Activated gamma-delta T cell treated with Interleukin-2 at 50 U/mL for 16 hours (primary cell): ENCODE data around the gene PLXNA3.

ENCODE experiments used
- DNase-seq: peaks from one replicate; pipeline ENCODE4 v3.0.0-alpha.2; 2020

Gene PLXNA3

GRCh38 chrX:154460326-154460725 lies 2.2 kb downstream of the PLXNA3 start:
- DNase-seq = no peak

DNA sequence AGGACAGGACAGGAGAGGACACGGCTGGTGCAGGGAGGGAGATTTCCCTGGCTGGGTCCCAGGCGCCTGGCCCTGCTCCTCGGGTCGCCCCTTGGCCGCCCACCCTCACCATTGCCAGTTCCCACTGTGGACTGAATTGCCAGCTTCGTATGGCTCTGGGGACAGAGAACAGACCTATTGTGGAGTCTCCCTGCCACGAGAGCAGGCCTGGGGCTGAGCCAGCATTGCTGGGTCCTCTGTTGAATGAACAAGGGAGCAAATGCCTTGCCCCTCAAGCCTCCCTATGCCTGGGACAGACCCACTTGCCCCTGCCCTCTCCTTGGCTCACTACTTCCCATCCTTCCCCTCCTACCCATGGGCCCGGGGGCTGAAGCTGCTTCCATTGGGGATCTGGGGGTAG lies 4.3 kb downstream of the PLXNA3 start:
- DNase-seq = no peak

DNA sequence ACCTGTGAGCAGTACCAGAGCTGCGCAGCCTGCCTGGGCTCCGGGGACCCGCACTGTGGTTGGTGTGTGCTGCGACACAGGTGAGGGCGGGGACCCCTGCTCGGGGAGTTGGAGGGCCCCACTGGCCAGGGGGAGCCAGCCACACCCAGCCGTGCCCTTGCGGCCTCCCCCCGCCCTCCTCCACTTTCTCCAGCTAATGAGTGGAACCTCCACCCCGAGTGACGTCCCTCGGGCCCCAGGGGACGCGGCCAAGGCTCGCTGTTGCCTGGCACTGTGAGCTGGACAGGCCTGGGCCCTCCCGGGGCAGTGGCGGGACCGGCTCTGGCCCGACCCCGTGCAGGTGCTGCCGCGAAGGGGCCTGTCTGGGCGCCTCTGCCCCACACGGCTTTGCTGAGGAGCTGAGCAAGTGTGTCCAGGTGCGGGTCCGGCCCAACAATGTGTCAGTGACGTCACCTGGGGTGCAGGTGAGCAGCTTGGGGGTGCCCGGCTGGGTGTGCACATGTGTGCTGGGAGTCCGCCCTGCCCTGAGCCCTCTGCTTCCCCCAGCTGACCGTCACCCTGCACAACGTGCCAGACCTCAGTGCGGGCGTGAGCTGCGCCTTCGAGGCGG lies 5.6 kb downstream of the PLXNA3 start:
- DNase-seq = no peak

DNA sequence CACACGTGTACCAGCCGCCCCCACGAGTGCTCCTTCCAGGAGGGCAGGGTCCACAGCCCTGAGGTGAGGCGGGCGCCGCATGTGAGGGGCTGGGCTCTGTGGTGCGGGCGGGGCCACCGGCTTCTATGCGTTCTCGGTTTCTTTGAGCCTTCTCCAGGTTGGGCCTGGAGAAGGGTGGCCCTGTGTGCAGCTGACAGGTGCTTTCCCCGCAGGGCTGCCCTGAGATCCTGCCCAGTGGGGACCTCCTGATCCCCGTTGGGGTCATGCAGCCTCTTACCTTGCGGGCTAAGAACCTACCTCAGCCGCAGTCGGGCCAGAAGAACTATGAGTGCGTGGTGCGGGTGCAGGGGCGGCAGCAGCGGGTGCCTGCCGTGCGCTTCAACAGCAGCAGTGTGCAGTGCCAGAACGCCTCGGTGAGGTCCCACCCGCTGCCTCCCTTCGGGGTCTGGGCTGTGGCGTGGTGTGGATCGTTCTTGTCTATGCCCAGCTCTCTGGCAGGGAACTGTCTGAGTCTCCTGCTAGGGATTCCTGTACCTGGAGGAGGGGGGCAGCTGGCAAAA lies 6.8 kb downstream of the PLXNA3 start:
- no peak for DNase-seq

DNA sequence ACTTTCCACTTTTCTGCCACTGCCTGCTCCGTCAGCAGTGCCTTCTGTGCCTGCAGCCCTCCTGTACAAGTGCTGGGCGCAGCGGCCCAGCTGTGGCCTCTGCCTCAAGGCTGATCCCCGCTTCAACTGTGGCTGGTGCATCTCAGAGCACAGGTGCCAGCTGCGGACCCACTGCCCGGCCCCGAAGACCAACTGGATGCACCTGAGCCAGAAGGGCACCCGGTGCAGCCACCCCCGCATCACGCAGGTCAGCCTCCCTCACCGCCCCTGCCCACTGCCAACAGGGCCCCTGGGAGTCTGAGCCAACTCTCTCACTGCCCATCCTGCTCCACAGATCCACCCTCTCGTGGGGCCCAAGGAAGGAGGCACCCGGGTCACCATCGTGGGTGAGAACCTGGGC lies 7.5 kb downstream of the PLXNA3 start:
- DNase-seq = no peak

GRCh38 chrX:154466036-154466435 lies 8.0 kb downstream of the PLXNA3 start:
- no peak for DNase-seq

- DNase-seq = no peak
These were observed 8.8 kb downstream of the PLXNA3 start for GRCh38 chrX:154466907-154467306.

DNA sequence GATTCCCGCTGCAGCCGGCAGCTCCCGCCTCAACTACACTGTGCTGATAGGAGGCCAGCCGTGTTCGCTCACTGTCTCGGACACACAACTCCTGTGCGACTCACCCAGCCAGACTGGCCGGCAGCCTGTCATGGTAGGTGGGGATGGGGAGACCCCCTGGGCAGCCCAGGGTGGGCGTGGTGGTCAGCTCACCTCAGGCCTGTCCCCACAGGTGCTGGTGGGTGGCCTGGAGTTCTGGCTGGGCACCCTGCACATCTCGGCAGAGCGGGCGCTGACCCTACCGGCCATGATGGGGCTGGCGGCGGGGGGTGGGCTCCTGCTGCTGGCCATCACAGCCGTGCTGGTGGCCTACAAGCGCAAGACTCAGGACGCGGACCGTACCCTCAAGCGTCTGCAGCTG lies 9.5 kb downstream of the PLXNA3 start:
- DNase-seq = no peak

DNA sequence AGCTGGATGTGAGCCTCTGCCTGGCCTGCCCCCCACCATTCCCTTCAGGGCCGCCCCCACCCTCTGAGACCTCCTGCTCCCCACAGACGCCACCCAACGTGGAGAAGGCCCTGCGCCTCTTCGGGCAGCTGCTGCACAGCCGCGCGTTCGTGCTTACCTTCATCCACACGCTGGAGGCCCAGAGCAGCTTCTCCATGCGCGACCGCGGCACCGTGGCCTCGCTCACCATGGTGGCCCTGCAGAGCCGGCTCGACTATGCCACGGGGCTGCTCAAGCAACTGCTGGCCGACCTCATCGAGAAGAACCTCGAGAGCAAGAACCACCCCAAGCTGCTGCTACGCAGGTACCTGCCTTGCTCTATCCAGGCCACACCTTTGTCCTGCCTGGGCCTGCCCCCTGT lies 10.1 kb downstream of the PLXNA3 start:
- no peak for DNase-seq

DNA sequence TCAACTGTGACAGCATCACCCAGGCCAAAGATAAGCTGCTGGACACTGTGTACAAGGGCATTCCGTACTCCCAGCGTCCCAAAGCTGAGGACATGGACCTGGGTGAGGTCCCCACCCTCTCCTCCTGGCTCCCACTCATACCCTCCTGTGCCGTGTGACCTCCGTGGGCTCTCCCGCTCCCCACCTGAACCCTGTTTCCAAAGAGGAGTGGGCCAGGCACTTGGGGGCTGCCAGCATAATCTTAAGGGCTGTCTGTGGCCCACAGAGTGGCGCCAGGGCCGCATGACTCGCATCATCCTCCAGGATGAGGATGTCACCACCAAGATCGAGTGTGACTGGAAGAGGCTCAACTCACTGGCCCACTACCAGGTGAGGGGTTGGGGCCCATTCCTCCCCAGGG lies 11.0 kb downstream of the PLXNA3 start:
- DNase-seq = no peak

GRCh38 chrX:154469880-154470279 lies 11.8 kb downstream of the PLXNA3 start:
- DNase-seq = no peak

GRCh38 chrX:154470434-154470833 lies 12.4 kb downstream of the PLXNA3 start:
- no peak for DNase-seq

DNA sequence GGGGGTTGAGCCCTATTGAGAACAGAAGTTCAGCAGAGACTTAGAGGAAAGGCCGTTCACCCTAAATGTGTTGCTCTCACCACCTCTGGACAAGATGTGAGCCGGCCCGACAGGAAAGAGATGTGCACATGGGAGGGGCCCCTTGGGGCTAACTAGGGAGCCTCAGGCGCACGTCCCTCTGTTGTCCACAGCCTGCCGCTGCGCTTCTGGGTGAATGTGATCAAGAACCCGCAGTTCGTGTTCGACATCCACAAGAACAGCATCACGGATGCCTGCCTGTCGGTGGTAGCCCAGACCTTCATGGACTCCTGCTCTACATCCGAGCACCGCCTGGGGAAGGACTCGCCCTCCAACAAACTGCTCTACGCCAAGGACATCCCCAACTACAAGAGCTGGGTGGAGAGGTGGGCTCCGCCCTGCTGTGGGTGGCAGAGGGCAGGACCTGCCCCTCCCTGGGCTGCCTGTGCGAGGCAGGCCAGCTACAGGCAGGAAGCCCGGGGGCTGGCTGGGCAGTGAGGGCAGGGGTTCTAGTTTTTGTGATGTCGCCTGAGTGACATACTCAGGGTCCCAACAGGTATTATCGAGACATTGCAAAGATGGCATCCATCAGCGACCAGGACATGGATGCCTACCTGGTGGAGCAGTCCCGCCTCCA lies 13.0 kb downstream of the PLXNA3 start:
- DNase-seq = no peak

DNA sequence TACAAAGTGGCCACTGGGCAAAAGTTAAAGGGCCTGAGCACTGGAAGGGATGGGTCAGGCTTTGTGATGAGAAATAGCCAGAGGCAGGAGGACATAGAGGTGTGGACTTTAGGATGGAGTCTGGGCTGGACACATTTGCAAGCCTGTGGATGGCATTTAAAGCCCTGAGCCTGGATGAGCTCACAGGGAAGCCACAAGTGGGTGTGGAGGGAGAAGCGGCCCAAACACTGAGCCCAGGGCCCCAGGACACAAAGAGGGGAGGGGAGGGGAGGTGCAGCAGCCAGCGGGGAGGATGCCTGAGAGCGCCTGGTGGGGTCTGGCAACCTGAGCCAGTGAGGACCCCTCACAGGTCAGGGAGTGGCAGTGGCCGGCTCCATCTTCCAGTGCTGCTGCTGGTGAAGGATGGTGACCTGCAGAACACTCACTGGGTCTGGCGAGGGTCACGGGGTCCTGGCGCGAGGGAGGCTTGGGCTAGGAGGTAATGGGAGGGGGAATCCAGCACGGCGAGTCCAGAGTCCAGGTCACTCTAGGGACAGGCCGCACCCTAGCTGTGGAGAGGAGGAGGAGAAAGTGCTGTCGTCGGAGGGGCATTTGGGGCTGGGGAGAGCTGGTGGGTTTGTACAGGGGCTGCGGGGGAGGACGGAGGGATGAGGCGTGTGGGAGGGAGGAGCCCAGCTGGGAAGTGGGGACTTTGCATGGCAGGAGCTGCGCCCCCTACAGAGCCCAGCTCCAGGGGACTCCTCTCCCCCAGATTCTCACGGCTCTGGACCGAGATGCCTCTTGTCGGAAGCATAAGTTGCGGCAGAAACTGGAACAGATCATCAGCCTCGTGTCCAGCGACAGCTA lies 14.0 kb downstream of the PLXNA3 start:
- DNase-seq = no peak

DNA sequence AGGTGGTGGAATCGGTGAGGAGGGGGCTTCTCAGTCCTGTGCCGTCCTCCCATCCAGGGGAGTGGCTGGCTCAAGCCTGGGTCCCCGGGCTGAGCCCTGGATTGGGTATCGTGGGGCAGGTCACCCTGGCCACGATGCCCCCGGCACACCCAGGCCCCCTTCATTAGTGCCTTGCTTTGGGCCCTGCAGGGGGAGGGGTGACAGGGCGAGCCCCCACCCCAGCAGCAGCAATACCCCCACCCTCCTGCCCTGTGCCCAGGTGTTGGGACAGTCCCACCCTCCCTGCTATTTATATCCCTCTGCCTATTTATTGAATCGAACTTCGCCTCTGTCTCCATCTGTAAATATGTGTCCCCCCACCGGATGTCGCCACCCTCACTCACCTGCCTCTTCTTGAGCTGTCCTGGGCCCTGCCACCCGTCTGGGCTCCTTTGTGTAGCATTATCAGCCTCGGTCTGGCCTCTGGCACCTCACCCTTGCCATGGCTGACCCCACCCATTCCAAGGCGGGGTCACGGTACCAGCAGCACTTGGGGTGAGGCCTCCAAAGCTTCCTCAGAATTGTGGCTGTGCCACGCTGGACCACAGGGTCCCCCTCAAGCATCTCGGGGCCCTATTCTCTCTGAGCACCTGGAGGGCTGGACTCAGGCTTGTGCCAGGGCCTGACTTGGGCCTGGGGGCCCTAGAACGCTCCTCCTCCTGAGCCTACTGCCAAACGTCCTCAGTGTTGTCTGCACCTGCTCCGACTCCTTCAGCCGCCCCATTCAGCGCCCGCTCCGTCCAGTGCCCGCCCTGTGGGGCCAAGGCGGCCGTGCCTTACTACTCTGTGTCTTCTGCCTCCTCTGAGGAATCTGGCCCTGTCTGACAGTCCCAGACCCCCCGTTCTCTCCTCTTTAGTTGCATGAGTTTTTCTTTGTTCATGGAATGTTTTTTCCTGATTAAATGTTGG lies 14.9 kb downstream of the PLXNA3 start:
- no peak for DNase-seq

GRCh38 chrX:154473683-154474082 lies 15.6 kb downstream of the PLXNA3 start:
- DNase-seq = no peak

- no peak for DNase-seq
These were observed 18.7 kb downstream of the PLXNA3 start for GRCh38 chrX:154476821-154477220.

GRCh38 chrX:154477891-154478477 lies 19.9 kb downstream of the PLXNA3 start:
- DNase-seq = no peak

DNA sequence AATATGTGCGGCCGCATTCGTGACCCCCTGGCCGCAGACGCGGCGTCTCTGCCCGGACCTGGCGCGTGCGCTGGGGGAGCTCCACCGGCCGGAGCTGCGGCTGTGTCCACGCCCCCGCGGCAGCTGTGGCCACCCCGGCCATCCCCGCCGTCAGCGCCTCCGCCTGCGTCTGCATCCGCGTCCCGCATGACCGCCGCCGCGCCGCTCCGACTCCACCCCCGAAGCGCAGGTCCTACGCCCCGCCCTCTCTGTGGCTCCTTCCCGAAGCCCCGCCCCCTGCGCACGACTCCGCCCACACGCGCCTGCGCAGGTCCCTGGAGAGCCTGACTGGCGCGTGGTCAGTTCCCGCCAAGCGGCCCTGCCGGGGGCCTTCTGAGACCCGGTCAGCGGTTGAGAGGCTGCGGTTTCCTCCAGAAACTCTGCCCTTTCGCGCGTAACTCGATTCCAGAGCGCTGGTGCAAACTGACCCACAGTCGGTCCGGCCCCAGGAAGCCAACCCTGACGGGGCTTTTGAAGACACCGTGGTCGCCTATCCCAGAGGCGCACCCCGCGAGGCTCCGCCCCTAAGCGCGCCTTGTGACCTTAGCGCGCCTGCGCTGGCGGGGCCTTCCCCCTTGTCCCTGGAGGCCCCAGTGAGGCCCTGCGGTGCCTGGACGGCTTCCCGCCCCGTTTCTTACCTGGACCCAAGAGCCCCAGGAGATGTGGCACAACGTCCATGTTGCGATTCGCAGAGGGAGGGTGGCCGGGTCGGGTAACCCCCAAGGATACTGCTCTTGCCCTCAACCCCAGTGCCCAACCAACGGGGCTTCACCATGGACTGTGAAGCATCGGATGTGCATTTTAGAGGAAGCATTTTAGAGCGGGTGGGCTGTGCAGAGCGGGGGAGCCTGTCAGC lies 20.9 kb downstream of the PLXNA3 start, which contains the start of gene LAGE3:
Gene LAGE3, minus strand, starts transcription at position 554 of the 895 bp plus-strand sequence. Its CDS starts 366 bp downstream, at position 188.
- DNase-seq = peak; percentile 94

- no peak for DNase-seq
These were observed 23.1 kb downstream of the PLXNA3 start for GRCh38 chrX:154481195-154481594.
